Mesodermal cell (in vitro differentiated cells): ENCODE data around the gene RYR2.
"Not testable (repeated sequence)": the region's sequence is repeated elsewhere in the genome, so short reads cannot be mapped to it uniquely, and the experiment has no call there.

Experiments used
- H3K27ac ChIP-seq: 2 replicates; pipeline ENCODE4 v1.7.0; 2013; ENCODE audit warnings: mild to moderate bottlenecking, low read depth, low read length, moderate library complexity; ENCODE audit not compliant: severe bottlenecking
- H3K36me3 ChIP-seq: 2 replicates; pipeline ENCODE4 v1.7.1; 2013; ENCODE audit warnings: mild to moderate bottlenecking, low read length, moderate library complexity; ENCODE audit not compliant: control insufficient read depth, insufficient read depth
- H3K4me1 ChIP-seq: one replicate; pipeline ENCODE4 v1.7.1; 2013; ENCODE audit warnings: mild to moderate bottlenecking, low read length; ENCODE audit not compliant: insufficient read depth, control insufficient read depth, poor library complexity, severe bottlenecking
- H3K4me3 ChIP-seq: 2 replicates; pipeline ENCODE4 v1.7.0; 2013; ENCODE audit warnings: low read length, control low read depth, mild to moderate bottlenecking; ENCODE audit not compliant: insufficient read depth, poor library complexity, severe bottlenecking; ENCODE audit errors: extremely low read depth
- H3K9me3 ChIP-seq: 2 replicates; pipeline ENCODE4 v1.7.1; 2013; ENCODE audit warnings: mild to moderate bottlenecking, low read length, moderate library complexity; ENCODE audit not compliant: control insufficient read depth
- WGBS, 2 experiments: methylation state at CpG; one replicate each; pipeline ENCODE4 v1.1.5; 2013; ENCODE audit warnings: missing lambda C conversion rate in 2 of 2; ENCODE audit not compliant: insufficient coverage in 2 of 2; 5-methylcytosine and 5-hydroxymethylcytosine counted together

The RYR2 gene

DNA sequence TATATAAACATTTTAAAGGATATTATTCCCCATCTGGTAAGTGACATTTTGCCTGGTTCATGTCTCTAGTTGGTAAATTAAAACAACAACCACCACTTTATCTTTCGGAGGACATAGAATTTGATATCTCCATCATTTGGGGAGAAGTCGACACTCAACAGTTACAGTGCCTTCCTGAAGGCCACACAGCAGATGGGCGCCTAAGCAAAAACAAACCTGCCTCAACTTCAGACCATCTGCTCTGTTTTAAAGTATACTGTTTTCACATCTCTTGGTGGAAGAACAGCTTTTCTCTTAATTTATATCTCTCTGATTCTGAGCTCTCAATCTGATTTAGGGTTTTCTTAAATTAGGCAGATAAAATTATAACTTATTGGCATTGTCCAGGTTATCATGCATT is 282.2 kb downstream of the RYR2 start:
- 100% methylated on average over 1 to 2 of the region's 3 CpGs for WGBS, 2 experiments
- Histone ChIP-seq H3K36me3 (no peaks in the 10 kb centered on the region), H3K27ac (no peak overlapping the region), H3K9me3 (no peaks in the 10 kb centered on the region), H3K4me3 (no peak overlapping the region), H3K4me1 (no peaks in the 10 kb centered on the region)

DNA sequence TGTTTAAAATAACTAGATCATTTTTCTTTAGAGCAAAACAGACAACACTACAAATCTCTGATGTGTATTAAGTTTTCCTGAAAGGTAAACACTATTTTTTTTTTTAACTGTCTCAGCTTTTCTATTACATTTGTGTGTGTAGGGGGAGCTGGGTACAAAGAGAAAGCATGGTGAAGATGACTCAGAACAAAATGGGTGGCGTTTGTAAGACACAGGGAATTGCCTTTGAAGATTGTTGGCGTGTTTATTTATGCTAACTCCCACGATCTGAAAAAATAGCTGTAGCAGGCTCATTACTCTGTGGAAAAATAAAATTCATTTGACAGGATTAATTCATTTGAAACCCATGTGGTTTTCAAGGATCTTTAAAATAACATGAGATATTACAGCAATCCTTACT is 285.1 kb downstream of the RYR2 start:
- Histone ChIP-seq H3K4me3 (no peak overlapping the region), H3K36me3 (no peaks in the 10 kb centered on the region), H3K27ac (no peak overlapping the region), H3K4me1 (no peaks in the 10 kb centered on the region), H3K9me3 (no peaks in the 10 kb centered on the region)
- 60 to 75% methylated on average over 1 to 3 of the region's 3 CpGs for WGBS, 2 experiments

DNA sequence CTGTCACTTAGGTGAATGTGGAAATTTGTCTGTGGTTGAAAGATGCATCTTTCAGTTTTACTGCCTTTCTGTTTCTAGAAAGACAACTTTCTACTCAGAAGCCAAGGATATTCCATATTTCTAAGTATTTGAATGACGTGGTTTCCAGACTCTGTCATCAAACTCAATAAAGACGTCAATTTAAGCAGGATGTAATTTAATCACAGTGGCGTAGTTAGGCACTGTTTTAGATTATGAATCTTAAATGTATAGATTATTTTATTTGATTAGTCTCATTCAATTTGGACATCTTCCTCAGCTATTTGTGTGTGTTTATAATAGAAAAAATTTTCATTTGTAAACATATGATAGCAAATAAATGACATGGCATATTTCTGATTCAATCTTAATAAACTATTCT is 298.9 kb downstream of the RYR2 start:
- no peaks in the 10 kb centered on the region for H3K4me1 ChIP-seq
- H3K9me3 ChIP-seq, result no peaks in the 10 kb centered on the region
- H3K27ac ChIP-seq, result no peak overlapping the region
- no peak overlapping the region for H3K4me3 ChIP-seq
- no CpG with 5 or more reads among the region's 3 CpGs for WGBS, 2 experiments
- H3K36me3 ChIP-seq, result no peaks in the 10 kb centered on the region

DNA sequence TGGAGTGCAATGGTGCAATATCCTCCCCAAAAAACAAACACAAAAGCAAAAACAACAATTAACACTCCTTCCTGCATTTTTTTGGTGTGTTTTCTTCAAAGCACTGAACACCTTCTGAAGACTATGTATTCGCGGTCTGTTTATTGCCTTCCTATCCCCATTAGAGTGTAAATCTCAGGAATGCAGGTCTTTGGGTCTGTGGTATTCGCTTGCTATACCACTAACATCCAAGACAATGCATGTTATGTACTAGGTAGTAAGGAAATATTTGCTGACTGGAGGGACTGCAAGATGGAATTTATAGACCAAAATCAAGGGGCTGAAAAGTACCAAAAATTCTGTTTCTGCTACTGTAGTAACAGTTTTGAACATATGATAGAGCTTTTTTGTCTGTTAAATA is 299.4 kb downstream of the RYR2 start:
- no CpG with 5 or more reads among the region's 3 CpGs for WGBS, 2 experiments
- H3K36me3 ChIP-seq, result no peaks in the 10 kb centered on the region
- H3K4me1 ChIP-seq, result no peaks in the 10 kb centered on the region
- H3K9me3 ChIP-seq, result no peaks in the 10 kb centered on the region
- no peak overlapping the region for H3K27ac ChIP-seq
- no peak overlapping the region for H3K4me3 ChIP-seq

DNA sequence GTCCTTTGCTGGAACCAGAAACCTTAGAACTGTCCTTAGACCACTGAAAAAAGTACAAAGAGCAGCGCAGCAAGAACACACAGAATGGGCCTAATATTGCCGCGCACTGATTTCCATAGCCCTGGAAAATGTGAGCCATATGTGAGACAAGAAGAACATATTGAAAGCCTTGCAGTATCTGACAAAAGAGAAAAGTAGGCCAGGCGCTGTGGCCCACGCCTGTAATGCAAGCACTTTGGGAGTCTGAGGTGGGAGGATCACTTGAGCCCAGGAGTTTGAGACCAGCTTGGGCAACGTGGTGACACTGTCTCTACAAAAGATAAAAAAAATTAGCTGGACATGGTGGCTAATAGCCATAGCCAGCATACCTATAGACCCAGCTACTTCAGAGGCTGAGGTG is 300.7 kb downstream of the RYR2 start:
- H3K27ac ChIP-seq, result no peak overlapping the region
- H3K9me3 ChIP-seq, result no peaks in the 10 kb centered on the region
- H3K4me1 ChIP-seq, result no peaks in the 10 kb centered on the region
- WGBS, 2 experiments, result 88 to 93% methylated on average over 4 to 5 of the region's 6 CpGs
- no peaks in the 10 kb centered on the region for H3K36me3 ChIP-seq
- H3K4me3 ChIP-seq, result no peak overlapping the region

DNA sequence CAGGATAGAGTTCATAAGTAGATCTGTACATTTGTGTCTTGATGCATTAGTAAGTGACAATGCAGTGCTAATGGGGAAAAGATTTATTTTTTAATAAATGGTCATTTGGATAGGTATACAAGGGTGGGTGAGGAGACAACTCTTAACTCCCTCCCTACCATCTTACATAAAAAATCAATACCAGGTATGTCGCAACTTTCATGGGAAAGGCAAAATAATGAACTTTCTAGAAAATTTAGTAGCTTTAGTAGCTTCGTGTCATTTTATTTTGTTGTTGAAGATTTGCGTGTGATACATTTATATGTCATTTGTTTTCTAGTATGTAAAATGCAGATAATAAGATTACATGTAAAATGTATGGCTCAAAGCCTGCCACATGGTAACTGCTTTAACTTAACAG is 310.8 kb downstream of the RYR2 start:
- no peaks in the 10 kb centered on the region for H3K36me3 ChIP-seq

DNA sequence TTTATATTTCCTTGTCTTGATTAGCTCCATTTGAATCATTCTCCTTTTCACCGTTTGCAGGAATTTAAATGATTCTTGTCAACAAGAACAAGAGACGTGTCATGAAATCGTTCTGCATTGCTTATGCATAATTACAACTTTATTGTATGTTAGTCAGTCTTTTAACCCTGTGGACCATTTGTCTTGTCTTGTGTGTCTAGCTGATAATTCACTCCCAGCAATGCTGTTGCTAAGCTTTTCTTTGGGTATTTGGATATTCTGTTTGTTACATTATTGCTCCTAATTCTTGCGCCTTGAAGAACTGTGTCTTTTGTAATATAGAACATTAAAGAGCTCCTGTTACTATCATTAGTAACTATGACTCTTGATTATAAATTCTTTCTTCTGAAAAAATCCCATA is 311.9 kb downstream of the RYR2 start:
- H3K4me1 ChIP-seq, result no peaks in the 10 kb centered on the region
- H3K27ac ChIP-seq, result no peak overlapping the region
- WGBS, 2 experiments, result 88% methylated on average over 3 of the region's 4 CpGs; no CpG with 5 or more reads in 1 of the 2 experiments
- H3K4me3 ChIP-seq, result no peak overlapping the region
- no peaks in the 10 kb centered on the region for H3K9me3 ChIP-seq
- H3K36me3 ChIP-seq, result no peaks in the 10 kb centered on the region

More for the DNA sequence above, 310.8 kb downstream of the RYR2 start:
- WGBS, 2 experiments, result no CpG with 5 or more reads among the region's 3 CpGs
- H3K4me1 ChIP-seq, result no peaks in the 10 kb centered on the region
- H3K9me3 ChIP-seq, result no peaks in the 10 kb centered on the region
- no peak overlapping the region for H3K4me3 ChIP-seq
- no peak overlapping the region for H3K27ac ChIP-seq

DNA sequence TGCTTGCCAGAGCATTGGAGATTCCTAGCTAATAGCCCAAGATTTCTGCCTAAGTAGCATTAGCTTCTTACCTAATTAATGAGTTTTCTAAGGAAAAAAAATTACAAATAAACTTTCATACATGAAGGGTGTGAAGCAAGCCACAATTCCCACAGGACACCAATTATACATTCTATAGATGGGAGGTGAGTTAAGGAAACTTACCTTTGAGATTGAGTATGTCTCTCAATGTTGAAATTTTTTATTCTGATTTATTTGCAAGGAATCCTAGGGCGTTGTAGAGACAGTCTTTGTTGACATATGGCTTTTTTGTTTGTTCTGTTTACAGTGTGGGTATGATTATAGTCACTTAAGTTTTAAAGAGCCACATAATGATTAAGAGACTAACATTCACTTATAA is 313.0 kb downstream of the RYR2 start:
- Histone ChIP-seq H3K9me3 (no peaks in the 10 kb centered on the region), H3K27ac (no peak overlapping the region), H3K36me3 (no peaks in the 10 kb centered on the region), H3K4me1 (no peaks in the 10 kb centered on the region), H3K4me3 (no peak overlapping the region)
- no CpG with 5 or more reads among the region's 1 CpG for WGBS, 2 experiments

DNA sequence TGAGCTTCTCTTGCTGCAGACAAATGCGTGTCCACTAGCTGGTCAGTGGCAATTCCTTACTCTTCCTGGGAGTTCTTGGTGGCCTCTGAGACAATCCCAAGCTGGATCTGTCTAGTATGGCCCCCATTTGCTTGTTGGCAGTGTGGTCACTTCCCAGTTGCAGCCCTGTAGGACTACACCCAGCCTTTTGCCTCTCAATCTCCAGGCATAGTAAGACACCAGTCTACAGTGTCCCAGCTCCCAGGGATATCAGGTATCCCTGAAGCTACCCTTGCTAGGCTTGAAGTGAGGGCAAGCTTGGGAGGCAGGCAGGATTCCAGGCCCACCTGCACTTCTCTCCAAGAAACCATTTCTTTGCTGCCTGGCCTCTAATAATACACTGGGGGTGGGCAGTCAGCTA is 316.6 kb downstream of the RYR2 start:
- Histone ChIP-seq H3K27ac (no peak overlapping the region), H3K9me3 (no peaks in the 10 kb centered on the region), H3K36me3 (no peaks in the 10 kb centered on the region), H3K4me3 (no peak overlapping the region), H3K4me1 (no peaks in the 10 kb centered on the region)
- 57 to 79% methylated on average over 1 of the region's 1 CpG for WGBS, 2 experiments

DNA sequence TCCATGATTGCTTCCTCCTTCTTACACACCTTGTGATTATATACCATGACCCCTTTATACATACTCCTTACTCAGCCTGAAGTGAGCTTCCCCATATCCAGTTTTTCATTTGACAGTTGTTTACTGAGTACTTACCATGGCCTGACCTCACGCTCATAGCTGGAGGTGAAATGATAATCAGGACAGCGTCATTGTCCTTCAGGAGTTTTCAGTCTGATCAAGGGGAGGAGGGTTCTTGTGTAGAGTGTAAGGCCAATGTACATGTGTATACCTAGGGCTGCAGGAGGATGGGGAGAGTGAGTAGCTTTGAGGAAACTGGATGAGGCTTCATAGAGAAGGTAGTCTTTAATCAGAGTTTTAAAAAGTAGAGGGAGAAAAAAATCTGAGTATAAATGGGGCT is 325.8 kb downstream of the RYR2 start:
- 69 to 90% methylated on average over 2 of the region's 2 CpGs for WGBS, 2 experiments
- H3K4me3 ChIP-seq, result no peak overlapping the region
- no peak overlapping the region for H3K27ac ChIP-seq
- no peaks in the 10 kb centered on the region for H3K9me3 ChIP-seq
- H3K4me1 ChIP-seq, result no peaks in the 10 kb centered on the region
- H3K36me3 ChIP-seq, result no peaks in the 10 kb centered on the region

DNA sequence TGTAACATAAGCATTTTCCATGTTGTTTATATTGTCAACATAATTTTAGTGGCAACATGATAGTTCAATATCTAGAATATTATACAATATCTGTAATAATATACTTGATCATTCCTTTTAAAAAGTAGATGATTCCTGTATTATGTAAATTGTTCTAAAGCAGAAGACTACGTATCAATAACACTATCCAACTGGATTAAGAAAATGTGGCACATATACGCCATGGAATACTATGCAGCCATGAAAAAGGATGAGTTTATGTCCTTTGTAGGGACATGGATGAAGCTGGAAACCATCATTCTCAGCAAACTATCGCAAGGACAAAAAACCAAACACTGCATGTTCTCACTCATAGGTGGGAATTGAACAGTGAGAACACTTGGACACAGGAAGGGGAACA is 329.5 kb downstream of the RYR2 start:
- no CpG with 5 or more reads among the region's 3 CpGs for WGBS, 2 experiments
- H3K4me1 ChIP-seq, H3K36me3 ChIP-seq, H3K27ac ChIP-seq, H3K4me3 ChIP-seq, H3K9me3 ChIP-seq: not testable (repeated sequence)

DNA sequence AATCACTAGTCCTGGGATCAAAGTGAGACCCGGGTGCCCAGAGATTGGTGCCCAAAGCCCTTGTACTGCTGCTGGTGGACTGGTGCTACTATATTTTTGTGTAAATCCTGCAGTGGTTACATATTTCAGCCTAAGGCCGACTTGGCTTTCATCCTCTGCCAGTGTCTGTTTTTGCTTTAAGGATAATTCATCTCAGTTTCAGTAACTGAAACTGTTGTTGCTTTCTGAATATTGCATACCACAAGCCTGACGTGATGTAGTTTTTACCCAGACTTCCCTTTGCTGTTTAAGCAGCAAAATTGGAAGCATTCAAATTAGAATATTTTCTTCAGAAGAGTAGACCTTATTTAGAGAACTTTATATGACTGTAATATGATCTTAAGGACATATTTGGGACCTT is 341.8 kb downstream of the RYR2 start:
- Histone ChIP-seq H3K9me3 (no peaks in the 10 kb centered on the region), H3K27ac (no peak overlapping the region), H3K4me3 (no peak overlapping the region), H3K36me3 (no peaks in the 10 kb centered on the region), H3K4me1 (no peaks in the 10 kb centered on the region)
- 60 to 93% methylated on average over 1 to 3 of the region's 3 CpGs for WGBS, 2 experiments
